Esophagus squamous epithelium (tissue), 5 donors: ENCODE measurements around the gene GPRASP3. TPM values are rescaled to one million over a fixed set of nuclear protein-coding genes. Genes with fewer than 3 reads are reported as not detected.
A peak's percentile ranks its signal among the peaks of the same experiment; 100 is the strongest.

Experiments
- DNase-seq: peaks from one replicate; lab custom pipeline; 2025; lab: John Stamatoyannopoulos, UW
- H3K27ac ChIP-seq, 4 donors: fragments of 200-600 bp; sonication (generic); one replicate each; pipeline ENCODE4 v1.5.1; 2016 to 2019; ENCODE audit warnings: mild to moderate bottlenecking in 1 of 4
- H3K27me3 ChIP-seq, 4 donors: fragments of 200-600 bp; sonication (generic); 1 replicate in 3 of 4; 2 replicates in 1 of 4; pipeline versions ENCODE4 v1.5.1 to v1.6.0; 2017 to 2021; ENCODE audit warnings: antibody characterized with exemption in 1 of 4
- H3K36me3 ChIP-seq, 3 donors: fragments of 200-600 bp; sonication (generic); one replicate each; pipeline ENCODE4 v1.5.1; 2016 to 2019
- H3K4me1 ChIP-seq, 3 donors: fragments of 200-600 bp; sonication (generic); one replicate each; pipeline ENCODE4 v1.5.1; 2017 to 2019
- H3K4me3 ChIP-seq, 4 donors: fragments of 200-600 bp; sonication (generic); 1 replicate in 3 of 4; 2 replicates in 1 of 4; pipeline ENCODE4 v1.5.1; 2016 to 2019; ENCODE audit warnings: mild to moderate bottlenecking in 2 of 4, moderate library complexity in 1 of 4
- H3K9me3 ChIP-seq, 3 donors: fragments of 200-600 bp; sonication (generic); one replicate each; pipeline ENCODE4 v1.5.1; 2016 to 2019
- POLR2A ChIP-seq, 4 donors: fragments of 450-650 bp; IDR thresholded peaks; one replicate each; pipeline ENCODE4 v1.6.1; 2017; ENCODE audit warnings: antibody characterized with exemption in 4 of 4, mild to moderate bottlenecking in 4 of 4, moderate library complexity in 3 of 4
- WGBS, 2 donors: methylation state at CpG; one replicate each; pipeline ENCODE4 v1.1.5; 2018; 5-methylcytosine and 5-hydroxymethylcytosine counted together
- intact Hi-C: fragments of 100-400 bp; cut with DNase I; formaldehyde crosslinking; loops from one replicate; pipeline ENCODE4 v1.15.0; 2022
- small RNA-seq, 4 donors: library from RNA; depleted of rRNA; stranded (forward); fragments of <200 nt; gene quantifications; one replicate each; pipeline ENCODE3, GENCODE V24; 2016
- total RNA-seq, 4 donors: library from RNA; depleted of rRNA; stranded (reverse); fragments of >200 nt; gene quantifications; one replicate each; pipeline ENCODE4 v1.1.0, GENCODE V29; 2016
- TF ChIP-seq, protein P1 (sequence below), 6 experiments: fragments of 450-650 bp in 4 of 6; fragments of 200-600 bp in 2 of 6; sonication (generic) in 2 of 6; IDR thresholded peaks; one replicate each; pipeline ENCODE4 v1.5.1; 2016 to 2019; ENCODE audit warnings: antibody characterized with exemption in 6 of 6, mild to moderate bottlenecking in 4 of 6, moderate library complexity in 4 of 6
- donor health status: DM: yes; HTN: yes; CAD: no.

Gene GPRASP3
- total RNA-seq, 4 donors from 2014 or later: 1.4 to 3.8 (median 2.5) TPM

DNA sequence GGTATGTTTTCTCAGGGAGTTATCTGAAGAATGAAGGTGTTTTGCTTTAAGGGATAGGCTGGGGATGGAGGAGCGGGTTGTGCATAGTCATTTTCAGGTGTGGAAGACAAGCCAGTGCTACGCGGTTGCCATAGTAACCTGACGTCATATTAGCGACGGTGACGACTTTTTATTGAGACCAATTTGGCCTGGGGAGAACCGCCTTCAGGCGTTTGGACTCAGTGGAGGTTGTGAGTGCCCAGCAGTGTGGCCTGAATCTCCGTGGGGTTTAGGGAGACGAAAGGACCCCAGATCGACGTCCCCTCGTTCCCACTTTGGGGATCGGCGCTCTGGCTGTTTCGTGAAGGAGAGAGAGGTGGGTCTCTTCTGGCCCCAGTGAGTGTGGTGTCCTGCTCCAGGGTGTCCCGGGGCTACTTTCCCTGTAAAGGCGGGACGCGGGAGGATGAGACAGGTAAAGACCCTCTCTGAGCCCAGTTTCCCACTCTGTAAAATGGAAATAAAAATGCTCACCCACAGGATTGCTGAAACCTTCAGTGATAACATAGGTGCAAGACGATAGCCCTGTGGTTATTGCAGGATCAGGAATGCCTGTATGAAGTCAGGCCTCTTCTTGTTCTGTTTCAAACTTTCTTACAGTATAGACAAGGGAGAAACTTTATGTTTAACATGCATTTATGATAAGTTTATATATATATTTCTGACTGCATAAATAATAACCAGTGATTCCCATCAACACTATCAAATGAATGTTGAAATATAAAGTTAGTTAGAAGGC is 48.6 kb downstream of the GPRASP3 start:
- intact Hi-C loops: no loop called here
- Histone ChIP-seq H3K4me3 (peak overlapping the region; percentile 53 to 69 (median 60)), H3K9me3 (no peaks in the 10 kb centered on the region), H3K27me3 (no peaks in the 10 kb centered on the region), H3K27ac (peak overlapping the region in 3 of 4 donors; percentile 78 to 79 (median 78)), H3K4me1 (peaks cover 0 to 9% (median 4%) of the 10 kb centered on the region in 3 donors), H3K36me3 (no peaks in the 10 kb centered on the region)
- TF ChIP-seq, protein P1, sequence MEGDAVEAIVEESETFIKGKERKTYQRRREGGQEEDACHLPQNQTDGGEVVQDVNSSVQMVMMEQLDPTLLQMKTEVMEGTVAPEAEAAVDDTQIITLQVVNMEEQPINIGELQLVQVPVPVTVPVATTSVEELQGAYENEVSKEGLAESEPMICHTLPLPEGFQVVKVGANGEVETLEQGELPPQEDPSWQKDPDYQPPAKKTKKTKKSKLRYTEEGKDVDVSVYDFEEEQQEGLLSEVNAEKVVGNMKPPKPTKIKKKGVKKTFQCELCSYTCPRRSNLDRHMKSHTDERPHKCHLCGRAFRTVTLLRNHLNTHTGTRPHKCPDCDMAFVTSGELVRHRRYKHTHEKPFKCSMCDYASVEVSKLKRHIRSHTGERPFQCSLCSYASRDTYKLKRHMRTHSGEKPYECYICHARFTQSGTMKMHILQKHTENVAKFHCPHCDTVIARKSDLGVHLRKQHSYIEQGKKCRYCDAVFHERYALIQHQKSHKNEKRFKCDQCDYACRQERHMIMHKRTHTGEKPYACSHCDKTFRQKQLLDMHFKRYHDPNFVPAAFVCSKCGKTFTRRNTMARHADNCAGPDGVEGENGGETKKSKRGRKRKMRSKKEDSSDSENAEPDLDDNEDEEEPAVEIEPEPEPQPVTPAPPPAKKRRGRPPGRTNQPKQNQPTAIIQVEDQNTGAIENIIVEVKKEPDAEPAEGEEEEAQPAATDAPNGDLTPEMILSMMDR (IDR thresholded peaks at IDR 0.05): no peak
- TF ChIP-seq POLR2A (IDR thresholded peaks at IDR 0.05): no peak
- 0 to 29% methylated on average over 2 to 20 of the region's 22 CpGs for WGBS, 2 donors
- peak; percentile 17 for DNase-seq

Small RNA genes lying within 50 kb of the gene (small RNA-seq; reads per million reads assigned to genes)
- gene RNU6-589P: 0 reads per million in 4 donors

Other genes starting within 250 kb of the GPRASP3 start
- gene TCP11X2, start 248.9 kb upstream of the GPRASP3 start, total RNA-seq: not detected
- under 1 TPM in 1 of 4 donors, not detected in 3; 0.95 TPM for gene TMSB15A, start 204.0 kb upstream of the GPRASP3 start, total RNA-seq
- gene ARMCX5, start 121.2 kb upstream of the GPRASP3 start, total RNA-seq: 10 to 100 TPM in 3 of 4 donors, 1 to 10 TPM in 1; 7.9 to 15.1 (median 12.9) TPM
- gene GPRASP1, start 69.3 kb upstream of the GPRASP3 start, total RNA-seq: 1 to 10 TPM in 3 of 4 donors, under 1 TPM in 1; 0.45 to 8.0 (median 1.4) TPM
- gene GPRASP2, start 8.3 kb upstream of the GPRASP3 start, total RNA-seq: 10 to 100 TPM in 1 of 4 donors, 1 to 10 TPM in 3; 3.4 to 10.1 (median 6.8) TPM
- under 1 TPM in 3 of 4 donors, not detected in 1; 0.42 to 0.95 (median 0.61) TPM for gene RAB40AL, start 216.5 kb downstream of the GPRASP3 start, total RNA-seq